ENCODE data around the gene RASL11B.

The RASL11B gene

GRCh38 chr4:52861879-52862616 is at the start of gene RASL11B:
Gene RASL11B (plus strand): TSS chr4:52862317. CDS start chr4:52862508, 191 bp downstream.
- Histone ChIP-seq H3K36me3 (no peaks in the 10 kb centered on the region), H3K27me3 (peaks cover 67% of the 10 kb centered on the region), H3K4me1 (ENCODE audit: control insufficient read depth in 1 of 2, insufficient read depth in 1 of 2, low read depth in 1 of 2, low read length in 1 of 2) (peaks cover 4 to 11% of the 10 kb centered on the region in 2 experiments), H3K9me3 (no peaks in the 10 kb centered on the region), H3K4me3 (ENCODE audit: low read depth in 1 of 2, low read length in 1 of 2) (peak within 1 kb of the TSS; percentile 23 to 46), H3K27ac (no peak within 1 kb of the TSS)
- no peak for TF ChIP-seq CTCF (IDR thresholded peaks at IDR 0.05)

GRCh38 chr4:52813546-52813945 is 48.6 kb upstream of the RASL11B start:
- no peaks in the 10 kb centered on the region for H3K4me1 ChIP-seq (ENCODE audit: control insufficient read depth in 1 of 2, insufficient read depth in 1 of 2, low read depth in 1 of 2, low read length in 1 of 2)
- no peaks in the 10 kb centered on the region for H3K36me3 ChIP-seq
- H3K4me3 ChIP-seq (ENCODE audit: low read depth in 1 of 2, low read length in 1 of 2) = no peak overlapping the region
- TF ChIP-seq CTCF (IDR thresholded peaks at IDR 0.05) = no peak
- H3K27me3 ChIP-seq = no peaks in the 10 kb centered on the region
- H3K27ac ChIP-seq = no peak overlapping the region
- no peaks in the 10 kb centered on the region for H3K9me3 ChIP-seq

GRCh38 chr4:52822583-52822971 is 39.5 kb upstream of the RASL11B start:
- H3K27me3 ChIP-seq = no peaks in the 10 kb centered on the region
- H3K4me3 ChIP-seq (ENCODE audit: low read depth in 1 of 2, low read length in 1 of 2) = no peak overlapping the region
- no peak for TF ChIP-seq CTCF (IDR thresholded peaks at IDR 0.05)
- H3K36me3 ChIP-seq = no peaks in the 10 kb centered on the region
- no peak overlapping the region for H3K27ac ChIP-seq
- no peaks in the 10 kb centered on the region for H3K9me3 ChIP-seq
- H3K4me1 ChIP-seq (ENCODE audit: control insufficient read depth in 1 of 2, insufficient read depth in 1 of 2, low read depth in 1 of 2, low read length in 1 of 2) = no peaks in the 10 kb centered on the region

- no peaks in the 10 kb centered on the region for H3K36me3 ChIP-seq
- no peaks in the 10 kb centered on the region for H3K27me3 ChIP-seq
- H3K4me3 ChIP-seq (ENCODE audit: low read depth in 1 of 2, low read length in 1 of 2) = no peak overlapping the region
- H3K27ac ChIP-seq = no peak overlapping the region
- TF ChIP-seq CTCF (IDR thresholded peaks at IDR 0.05) = no peak
- no peaks in the 10 kb centered on the region for H3K4me1 ChIP-seq (ENCODE audit: control insufficient read depth in 1 of 2, insufficient read depth in 1 of 2, low read depth in 1 of 2, low read length in 1 of 2)
- H3K9me3 ChIP-seq = no peaks in the 10 kb centered on the region
Observed at GRCh38 chr4:52822972-52823701, 39.0 kb upstream of the RASL11B start.

GRCh38 chr4:52823702-52824092 is 38.4 kb upstream of the RASL11B start:
- H3K27ac ChIP-seq = no peak overlapping the region
- H3K4me1 ChIP-seq (ENCODE audit: control insufficient read depth in 1 of 2, insufficient read depth in 1 of 2, low read depth in 1 of 2, low read length in 1 of 2) = no peaks in the 10 kb centered on the region
- H3K36me3 ChIP-seq = no peaks in the 10 kb centered on the region
- no peak overlapping the region for H3K4me3 ChIP-seq (ENCODE audit: low read depth in 1 of 2, low read length in 1 of 2)
- no peak for TF ChIP-seq CTCF (IDR thresholded peaks at IDR 0.05)
- no peaks in the 10 kb centered on the region for H3K27me3 ChIP-seq
- no peaks in the 10 kb centered on the region for H3K9me3 ChIP-seq

Data from neutrophil (primary cell).